Measurements from ENCODE around the gene PAH. TPM values are rescaled to one million over a fixed set of nuclear protein-coding genes. Genes with fewer than 3 reads are reported as not detected.

PAH gene
- total and polyA plus RNA-seq, 7 donors = 0.03 to 0.62 (median 0.30) TPM; not detected in 4

DNA sequence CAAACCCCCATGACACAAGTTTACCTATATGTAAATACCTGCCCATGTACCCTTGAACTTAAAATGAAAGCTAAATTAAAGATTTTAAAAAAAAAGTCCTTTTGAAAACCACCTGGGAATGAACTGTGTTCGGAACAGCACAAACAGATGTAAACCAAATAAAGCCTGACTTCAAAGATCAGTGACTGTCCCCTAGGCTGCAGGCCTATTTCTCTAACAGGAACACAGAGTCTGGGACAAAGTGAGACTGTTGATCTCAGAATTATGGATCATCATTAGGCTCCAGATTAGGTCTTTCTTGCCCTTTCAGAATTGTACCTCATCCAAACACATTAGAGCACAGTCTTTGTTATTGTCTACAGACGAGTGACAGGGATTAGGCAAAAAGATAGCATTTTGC, 54.6 kb downstream of the PAH start:
- Histone ChIP-seq H3K9me3 (no peaks in the 10 kb centered on the region), H3K4me1 (no peaks in the 10 kb centered on the region), H3K27ac (no peak overlapping the region), H3K4me3 (no peak overlapping the region), H3K36me3 (ENCODE audit: insufficient read depth in 1 of 2, low read depth in 1 of 2) (no peaks in the 10 kb centered on the region), H3K27me3 (ENCODE audit: insufficient read depth in 3 of 3, low read length in 2 of 3) (no peaks in the 10 kb centered on the region)
- DNase-seq (no peak), ATAC-seq (no peak)
- no peak for TF ChIP-seq CTCF (IDR thresholded peaks at IDR 0.05)
- WGBS, 3 donors = 70 to 73% (median 72%) methylated on average over 2 of the region's 2 CpGs
- intact Hi-C loops (cut with DNase I) = no loop called here

- ATAC-seq = no peak
- intact Hi-C loops (cut with DNase I) = no loop called here
- no peak overlapping the region for H3K27ac ChIP-seq
- H3K36me3 ChIP-seq (ENCODE audit: insufficient read depth in 1 of 2, low read depth in 1 of 2) = no peaks in the 10 kb centered on the region
- no peak for TF ChIP-seq CTCF (IDR thresholded peaks at IDR 0.05)
- no peaks in the 10 kb centered on the region for H3K9me3 ChIP-seq
- no peak for DNase-seq
- H3K4me3 ChIP-seq = no peak overlapping the region
- 86 to 88% (median 86%) methylated on average over 2 of the region's 2 CpGs for WGBS, 3 donors
- H3K27me3 ChIP-seq (ENCODE audit: insufficient read depth in 3 of 3, low read length in 2 of 3) = no peaks in the 10 kb centered on the region
- H3K4me1 ChIP-seq = no peaks in the 10 kb centered on the region
These were observed 65.8 kb downstream of the PAH start for GRCh38 chr12:102851246-102851645.

DNA sequence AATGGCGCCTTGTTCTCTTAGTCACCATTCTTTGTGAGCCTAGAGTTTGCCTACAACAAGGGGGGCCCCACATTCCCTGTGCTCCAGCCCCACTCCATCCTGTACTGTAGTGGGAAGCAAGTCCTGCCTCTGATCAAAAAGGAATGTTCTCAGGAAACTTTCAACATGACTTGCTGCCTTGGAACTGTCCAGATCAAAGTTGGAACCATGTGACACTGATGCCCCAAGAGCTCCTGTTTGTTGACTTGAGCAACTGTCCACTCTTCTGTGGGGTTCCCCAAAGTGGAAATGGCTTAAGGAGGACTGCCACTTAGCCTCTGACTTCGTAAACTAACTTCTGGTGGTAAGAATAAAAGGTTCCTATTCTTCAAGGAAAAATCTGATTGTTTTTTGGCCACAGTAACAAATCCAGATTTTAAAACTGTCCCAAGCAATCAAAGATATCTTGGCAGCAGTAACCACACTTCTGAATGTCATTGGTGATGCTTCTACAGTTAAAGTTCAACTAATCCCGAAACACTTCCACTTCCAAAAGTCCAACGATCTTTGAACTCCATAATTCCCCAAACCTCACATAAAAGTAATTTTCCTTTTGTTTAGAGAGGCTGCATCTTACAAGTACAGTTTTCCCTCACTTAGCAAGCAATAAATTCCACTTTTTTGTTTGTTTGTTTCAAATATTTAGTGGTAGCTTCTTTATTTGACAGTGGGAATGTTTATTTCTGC, 67.2 kb downstream of the PAH start:
- ATAC-seq = no peak
- no peaks in the 10 kb centered on the region for H3K36me3 ChIP-seq (ENCODE audit: insufficient read depth in 1 of 2, low read depth in 1 of 2)
- H3K4me3 ChIP-seq = no peak overlapping the region
- no peaks in the 10 kb centered on the region for H3K4me1 ChIP-seq
- 37 to 69% (median 68%) methylated on average over 4 of the region's 4 CpGs for WGBS, 3 donors
- no peaks in the 10 kb centered on the region for H3K9me3 ChIP-seq
- no peak for DNase-seq
- TF ChIP-seq CTCF (IDR thresholded peaks at IDR 0.05) = no peak
- no peaks in the 10 kb centered on the region for H3K27me3 ChIP-seq (ENCODE audit: insufficient read depth in 3 of 3, low read length in 2 of 3)
- intact Hi-C loops (cut with DNase I) = no loop called here
- H3K27ac ChIP-seq = no peak overlapping the region

DNA sequence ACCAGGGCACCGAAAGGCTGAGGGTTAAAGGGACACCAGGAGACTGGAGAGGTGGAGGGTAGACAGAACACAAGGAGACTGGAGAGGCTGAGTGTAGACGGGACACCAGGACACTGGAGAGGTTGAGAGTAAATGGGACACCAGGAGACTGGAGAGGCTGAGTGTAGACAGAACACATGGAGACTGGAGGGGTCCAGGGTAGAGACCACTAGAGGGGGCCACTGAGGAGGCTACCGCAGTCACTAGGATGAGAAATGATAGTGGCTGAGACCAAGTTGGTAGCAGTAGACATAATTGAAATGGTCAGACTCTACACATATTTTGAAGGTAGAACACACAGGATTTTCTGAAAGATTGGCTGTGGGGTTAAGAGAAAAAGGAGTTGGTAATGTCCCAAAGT, 68.2 kb downstream of the PAH start:
- H3K36me3 ChIP-seq (ENCODE audit: insufficient read depth in 1 of 2, low read depth in 1 of 2) = no peaks in the 10 kb centered on the region
- intact Hi-C loops (cut with DNase I) = no loop called here
- no peaks in the 10 kb centered on the region for H3K4me1 ChIP-seq
- DNase-seq (no peak), ATAC-seq (no peak)
- H3K27me3 ChIP-seq (ENCODE audit: insufficient read depth in 3 of 3, low read length in 2 of 3) = no peaks in the 10 kb centered on the region
- no peak for TF ChIP-seq CTCF (IDR thresholded peaks at IDR 0.05)
- H3K4me3 ChIP-seq = no peak overlapping the region
- 85 to 96% (median 89%) methylated on average over 3 of the region's 3 CpGs for WGBS, 3 donors
- H3K9me3 ChIP-seq = no peaks in the 10 kb centered on the region
- H3K27ac ChIP-seq = no peak overlapping the region

DNA sequence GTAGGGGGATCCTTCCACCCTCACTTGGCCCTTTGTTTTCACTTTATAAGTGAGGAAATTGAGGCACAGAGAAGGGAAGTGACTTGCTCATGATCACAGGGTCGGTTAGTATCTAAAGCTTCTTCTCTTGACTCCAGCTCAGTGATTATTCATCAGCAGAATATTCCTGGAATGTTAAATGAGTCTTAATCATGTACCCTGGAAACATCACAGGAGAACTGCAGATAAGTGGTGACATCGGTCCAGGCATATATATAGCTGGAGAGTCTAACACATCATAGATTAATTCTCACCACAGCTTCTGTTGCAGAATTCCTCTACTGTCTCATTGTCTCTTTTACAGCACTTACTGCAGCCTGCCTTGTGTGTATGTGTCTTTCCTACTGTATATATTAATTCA, 69.9 kb downstream of the PAH start:
- intact Hi-C loops (cut with DNase I) = no loop called here
- DNase-seq (no peak), ATAC-seq (no peak)
- Histone ChIP-seq H3K27ac (no peak overlapping the region), H3K4me3 (no peak overlapping the region), H3K4me1 (no peaks in the 10 kb centered on the region), H3K9me3 (no peaks in the 10 kb centered on the region), H3K27me3 (ENCODE audit: insufficient read depth in 3 of 3, low read length in 2 of 3) (no peaks in the 10 kb centered on the region), H3K36me3 (ENCODE audit: insufficient read depth in 1 of 2, low read depth in 1 of 2) (no peaks in the 10 kb centered on the region)
- WGBS, 3 donors = 72 to 84% (median 81%) methylated on average over 2 of the region's 2 CpGs
- no peak for TF ChIP-seq CTCF (IDR thresholded peaks at IDR 0.05)

All from psoas muscle (tissue), 8 donors.